PC-3 (cell line): Measurements from ENCODE around the gene ATAD3A. TPM values are rescaled to one million over a fixed set of nuclear protein-coding genes. Genes with fewer than 3 reads are reported as not detected.

Experiments used
- ATAC-seq: fragments of 200-7000 bp; cut with Tn5 transposase; 2 replicates; pipeline ENCODE4 v1.9.1; 2020; ENCODE audit warnings: mild to moderate bottlenecking, moderate library complexity
- BruUV-seq: library from RNA; stranded (reverse); fragments of 400-500 nt; replicated peaks from 2 replicates; lab custom pipeline; 2021; lab: Mats Ljungman, UMichigan
- CTCF ChIA-PET: fragments of 300-600 bp; sonication (Branson Sonifier 250); formaldehyde crosslinking; loops from one replicate; lab custom pipeline; 2022; ENCODE audit warnings: antibody characterized with exemption; lab: Charles Lee
- POLR2A ChIA-PET: fragments of 300-600 bp; sonication (Branson Sonifier 250); formaldehyde crosslinking; loops from one replicate; lab custom pipeline; 2022; ENCODE audit warnings: antibody characterized with exemption; ENCODE audit not compliant: unreplicated experiment; lab: Charles Lee
- DNase-seq: peaks from one replicate; pipeline ENCODE4 v3.0.0-alpha.2; 2015
- H2AFZ ChIP-seq: fragments of 300-600 bp; sonication (generic); 2 replicates; pipeline ENCODE4 v1.6.0; 2016; ENCODE audit warnings: antibody characterized with exemption, low read length
- H3F3A ChIP-seq: fragments of 300-600 bp; sonication (generic); one replicate; pipeline ENCODE4 v1.6.0; 2017; ENCODE audit warnings: antibody characterized with exemption, low read length, control low read depth, mild to moderate bottlenecking; ENCODE audit not compliant: unreplicated experiment
- H3K27ac ChIP-seq: fragments of 300-600 bp; sonication (generic); 2 replicates; pipeline ENCODE4 v1.5.1; 2016; ENCODE audit warnings: mild to moderate bottlenecking, low read length
- H3K27me3 ChIP-seq: fragments of 300-600 bp; sonication (generic); 2 replicates; pipeline ENCODE4 v1.6.1; 2016; ENCODE audit warnings: low read length, mixed read lengths
- H3K36me3 ChIP-seq: fragments of 300-600 bp; sonication (generic); 2 replicates; pipeline ENCODE4 v1.6.1; 2016; ENCODE audit warnings: low read depth, mixed run types, low read length, mixed read lengths
- H3K4me1 ChIP-seq: fragments of 300-600 bp; sonication (generic); 2 replicates; pipeline ENCODE4 v1.5.1; 2016; ENCODE audit warnings: low read length; ENCODE audit not compliant: insufficient read depth
- H3K4me2 ChIP-seq: fragments of 300-600 bp; sonication (generic); 2 replicates; pipeline ENCODE4 v1.6.0; 2016; ENCODE audit warnings: low read length
- H3K4me3 ChIP-seq: fragments of 300-600 bp; sonication (generic); 2 replicates; pipeline ENCODE4 v1.5.1; 2016; ENCODE audit warnings: mild to moderate bottlenecking, low read length, mixed read lengths
- H3K79me2 ChIP-seq: fragments of 300-600 bp; sonication (generic); 2 replicates; pipeline ENCODE4 v1.6.1; 2017; ENCODE audit warnings: low read length, mixed read lengths
- H3K9ac ChIP-seq: fragments of 300-600 bp; sonication (generic); 2 replicates; pipeline ENCODE4 v1.6.0; 2016; ENCODE audit warnings: mild to moderate bottlenecking, low read length
- H3K9me2 ChIP-seq: fragments of 300-600 bp; sonication (generic); replicated peaks from 2 replicates; pipeline ENCODE4 v1.6.1; 2016; ENCODE audit warnings: mixed run types, low read length, mixed read lengths
- H3K9me3 ChIP-seq: fragments of 300-600 bp; sonication (generic); 2 replicates; pipeline ENCODE4 v1.6.1; 2016; ENCODE audit warnings: low read length, mixed read lengths
- H4K20me1 ChIP-seq: fragments of 300-600 bp; sonication (generic); 2 replicates; pipeline ENCODE4 v1.6.1; 2016; ENCODE audit warnings: low read length, mixed read lengths
- EZH2 ChIP-seq: fragments of 300-600 bp; sonication (generic); IDR thresholded peaks from one replicate; pipeline ENCODE4 v1.6.1; 2017; ENCODE audit warnings: antibody characterized with exemption, mild to moderate bottlenecking, low read length; ENCODE audit not compliant: unreplicated experiment
- EZH2phosphoT487 ChIP-seq: fragments of 300-600 bp; sonication (generic); IDR thresholded peaks from 2 replicates; pipeline ENCODE4 v1.6.1; 2018; ENCODE audit warnings: mild to moderate bottlenecking, antibody characterized with exemption, low read length, borderline replicate concordance
- intact Hi-C: fragments of 100-400 bp; cut with micrococcal nuclease; formaldehyde crosslinking; loops from 2 replicates; pipeline ENCODE4 v1.9.0; 2023
- total RNA-seq: library from RNA; depleted of rRNA; stranded (reverse); fragments of >200 nt; gene quantifications from 2 replicates; pipeline ENCODE4 v1.2.3, GENCODE V29; 2014
- TF ChIP-seq, protein P1 (sequence below): fragments of 300-600 bp; sonication (generic); conservative IDR thresholded peaks from 2 replicates; pipeline ENCODE4 v1.5.1; 2017; ENCODE audit warnings: antibody characterized with exemption, low read depth, mild to moderate bottlenecking, low read length

Gene ATAD3A
- total RNA-seq, 1 experiment from 2014 or later = 186 TPM

DNA sequence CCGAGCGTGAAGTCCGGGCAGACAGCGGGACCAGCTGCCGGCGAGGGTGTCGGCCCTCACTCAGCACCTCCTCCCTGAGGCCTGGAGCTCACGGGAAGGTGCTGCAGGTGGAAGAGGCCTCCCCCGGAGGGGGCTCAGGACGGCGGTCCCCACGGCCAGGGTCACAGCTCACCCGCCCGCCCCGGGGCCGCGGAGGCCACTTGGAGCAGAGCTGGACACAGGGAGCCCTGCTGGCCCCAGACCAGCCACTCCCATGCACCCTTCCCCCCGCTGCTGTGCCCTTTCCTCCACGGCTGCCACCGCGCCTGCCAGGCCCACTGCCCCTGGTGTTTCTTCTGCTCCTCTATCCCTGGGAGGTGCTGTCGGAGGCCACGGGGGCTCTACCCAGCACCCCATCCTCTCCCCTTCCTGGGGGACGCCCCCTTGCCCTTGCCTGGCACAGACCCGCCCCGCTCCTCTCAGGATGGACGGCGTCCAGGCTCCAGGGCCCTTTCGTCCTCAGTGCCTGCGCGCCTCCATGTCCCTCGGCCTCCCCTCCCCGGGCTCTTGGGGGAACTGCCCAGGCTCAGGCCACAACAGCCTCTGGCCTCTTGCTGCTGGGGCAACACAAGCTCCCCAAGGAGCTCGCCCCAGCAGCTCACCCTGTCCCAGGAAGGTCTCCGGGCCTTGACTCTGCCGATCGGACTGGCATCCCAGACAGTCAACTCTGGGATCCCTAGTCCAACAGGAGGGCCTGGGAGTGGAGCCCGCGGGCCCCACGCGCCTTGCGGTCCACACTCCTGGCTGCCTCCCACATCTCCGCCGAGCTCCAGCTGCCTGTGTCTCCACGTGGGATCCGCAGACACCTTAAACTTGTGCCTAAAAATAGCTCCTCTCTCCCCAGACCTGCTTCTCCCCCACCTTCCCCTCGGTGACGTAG lies 24.3 kb downstream of the ATAD3A start:
- Histone ChIP-seq H3K4me1 (no peaks in the 10 kb centered on the region), H3K9ac (no peak overlapping the region), H3F3A (no peaks in the 10 kb centered on the region), H3K4me2 (no peak overlapping the region), H3K27ac (no peak overlapping the region), H4K20me1 (no peaks in the 10 kb centered on the region), H3K27me3 (no peaks in the 10 kb centered on the region), H3K79me2 (no peaks in the 10 kb centered on the region), H3K4me3 (no peak overlapping the region), H2AFZ (no peak overlapping the region), H3K36me3 (peaks cover 12% of the 10 kb centered on the region; the same call in 1 of the 2 replicates), H3K9me2 (no peaks in the 10 kb centered on the region), H3K9me3 (no peaks in the 10 kb centered on the region)
- DNase-seq (no peak), ATAC-seq (no peak)
- TF ChIP-seq EZH2 (no peak), EZH2phosphoT487 (no peak)
- TF ChIP-seq, protein P1, sequence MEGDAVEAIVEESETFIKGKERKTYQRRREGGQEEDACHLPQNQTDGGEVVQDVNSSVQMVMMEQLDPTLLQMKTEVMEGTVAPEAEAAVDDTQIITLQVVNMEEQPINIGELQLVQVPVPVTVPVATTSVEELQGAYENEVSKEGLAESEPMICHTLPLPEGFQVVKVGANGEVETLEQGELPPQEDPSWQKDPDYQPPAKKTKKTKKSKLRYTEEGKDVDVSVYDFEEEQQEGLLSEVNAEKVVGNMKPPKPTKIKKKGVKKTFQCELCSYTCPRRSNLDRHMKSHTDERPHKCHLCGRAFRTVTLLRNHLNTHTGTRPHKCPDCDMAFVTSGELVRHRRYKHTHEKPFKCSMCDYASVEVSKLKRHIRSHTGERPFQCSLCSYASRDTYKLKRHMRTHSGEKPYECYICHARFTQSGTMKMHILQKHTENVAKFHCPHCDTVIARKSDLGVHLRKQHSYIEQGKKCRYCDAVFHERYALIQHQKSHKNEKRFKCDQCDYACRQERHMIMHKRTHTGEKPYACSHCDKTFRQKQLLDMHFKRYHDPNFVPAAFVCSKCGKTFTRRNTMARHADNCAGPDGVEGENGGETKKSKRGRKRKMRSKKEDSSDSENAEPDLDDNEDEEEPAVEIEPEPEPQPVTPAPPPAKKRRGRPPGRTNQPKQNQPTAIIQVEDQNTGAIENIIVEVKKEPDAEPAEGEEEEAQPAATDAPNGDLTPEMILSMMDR = no peak
- intact Hi-C loops = no loop called here
- ChIA-PET CTCF (no interaction called here), POLR2A (no interaction called here)
- BruUV-seq = no TSS peak

DNA sequence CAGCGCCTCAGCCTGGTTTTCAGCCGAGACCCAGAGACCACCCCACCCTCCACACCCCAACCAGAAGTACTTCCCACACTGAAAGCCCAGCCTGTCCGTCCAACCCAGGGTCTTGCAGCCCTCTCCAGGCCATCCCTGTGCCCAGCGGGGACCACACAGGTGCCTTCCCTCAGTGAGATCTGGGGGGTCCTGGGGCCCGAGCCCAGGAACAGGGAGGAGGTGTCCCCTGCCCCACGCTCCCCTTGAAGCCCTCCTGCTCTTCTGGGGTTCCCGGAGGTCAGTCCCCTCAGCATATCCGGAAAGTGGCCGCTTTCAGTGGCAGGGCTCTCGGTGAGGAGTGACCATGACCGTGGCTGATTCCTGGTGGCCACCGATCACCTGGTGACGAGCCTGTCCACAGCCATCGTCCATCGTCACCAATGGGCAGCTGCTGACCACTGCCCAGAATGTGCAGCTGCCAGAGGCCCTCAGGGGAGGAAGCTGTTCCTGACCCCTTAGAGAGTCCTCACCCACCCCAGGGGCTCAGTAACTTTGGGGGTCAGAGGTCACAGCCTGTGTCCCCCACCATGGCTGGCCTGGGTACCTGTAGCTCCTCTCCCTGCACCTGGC lies 25.1 kb downstream of the ATAD3A start:
- H3K79me2 ChIP-seq = no peaks in the 10 kb centered on the region
- CTCF ChIA-PET = no interaction called here
- no peak for ATAC-seq
- no TSS peak for BruUV-seq
- H3K9me3 ChIP-seq = no peaks in the 10 kb centered on the region
- intact Hi-C loops = no loop called here
- H3K4me2 ChIP-seq = no peak overlapping the region
- no peaks in the 10 kb centered on the region for H3F3A ChIP-seq
- TF ChIP-seq EZH2 (no peak), EZH2phosphoT487 (no peak)
- TF ChIP-seq, protein P1 = no peak
- H3K4me3 ChIP-seq = no peak overlapping the region
- no peaks in the 10 kb centered on the region for H3K27me3 ChIP-seq
- no peaks in the 10 kb centered on the region for H3K9me2 ChIP-seq
- H4K20me1 ChIP-seq = no peaks in the 10 kb centered on the region
- no peak for DNase-seq
- H3K9ac ChIP-seq = no peak overlapping the region
- H3K4me1 ChIP-seq = no peaks in the 10 kb centered on the region
- POLR2A ChIA-PET = no interaction called here
- no peak overlapping the region for H2AFZ ChIP-seq
- H3K36me3 ChIP-seq = peaks cover 12% of the 10 kb centered on the region; the same call in 1 of the 2 replicates
- H3K27ac ChIP-seq = no peak overlapping the region
